Type B pancreatic cell (in vitro differentiated cells): ENCODE data around the gene FANCF. TPM values are rescaled to one million over a fixed set of nuclear protein-coding genes. Genes with fewer than 3 reads are reported as not detected.
"Not testable (repeated sequence)": the region's sequence is repeated elsewhere in the genome, so short reads cannot be mapped to it uniquely, and the experiment has no call there.

Experiments
- DNase-seq: peaks from one replicate; pipeline ENCODE4 v3.0.0; 2021; ENCODE audit warnings: mixed read lengths; ENCODE audit not compliant: unreplicated experiment; ENCODE audit errors: extremely low spot score
- H3K27ac Mint-ChIP-seq: 2 replicates; pipeline ENCODE4 v1.8.0; 2021; ENCODE audit warnings: mild to moderate bottlenecking, mixed read lengths
- H3K27me3 Mint-ChIP-seq: 2 replicates; pipeline ENCODE4 v1.8.0; 2021; ENCODE audit warnings: mixed read lengths
- H3K36me3 Mint-ChIP-seq: 2 replicates; pipeline ENCODE4 v1.8.0; 2021; ENCODE audit warnings: mixed read lengths
- H3K4me1 Mint-ChIP-seq: one replicate; pipeline ENCODE4 v1.8.0; 2021; ENCODE audit warnings: mixed read lengths; ENCODE audit not compliant: unreplicated experiment
- H3K4me3 Mint-ChIP-seq: 2 replicates; pipeline ENCODE4 v1.8.0; 2021; ENCODE audit warnings: mild to moderate bottlenecking, mixed read lengths
- H3K9me3 Mint-ChIP-seq: 2 replicates; pipeline ENCODE4 v1.8.0; 2021; ENCODE audit warnings: mixed read lengths
- total RNA-seq: library from RNA; stranded (reverse); gene quantifications from 2 replicates; pipeline ENCODE4 v1.2.1, GENCODE V29; 2021; ENCODE audit warnings: low replicate concordance
- TF ChIP-seq, protein P1 (sequence below): fragments of 200-600 bp; sonication (generic); conservative IDR thresholded peaks from 2 replicates; pipeline ENCODE4 v1.5.0; 2021; ENCODE audit warnings: antibody characterized with exemption, mild to moderate bottlenecking

Gene FANCF
- total RNA-seq, 1 donor from 2014 or later = 23.2 TPM

DNA sequence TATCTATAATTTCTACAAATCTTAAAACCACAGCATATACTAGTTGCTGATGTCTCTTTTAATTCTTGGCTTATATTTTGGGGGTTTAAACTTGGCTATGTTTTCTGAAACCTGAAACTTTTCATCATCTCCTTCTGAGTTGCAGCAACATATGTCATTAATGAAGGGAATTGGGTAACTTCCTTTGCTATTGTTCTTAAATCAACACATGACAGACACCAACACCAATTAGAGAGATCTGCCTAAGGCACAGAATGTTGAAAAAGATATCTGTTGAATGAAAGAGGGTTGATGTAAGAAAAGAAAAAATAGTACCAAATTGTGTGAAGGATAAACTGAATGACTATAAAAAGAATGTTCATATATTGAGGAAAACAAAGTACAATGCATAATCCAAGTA is 30.5 kb upstream of the FANCF start:
- TF ChIP-seq, protein P1, sequence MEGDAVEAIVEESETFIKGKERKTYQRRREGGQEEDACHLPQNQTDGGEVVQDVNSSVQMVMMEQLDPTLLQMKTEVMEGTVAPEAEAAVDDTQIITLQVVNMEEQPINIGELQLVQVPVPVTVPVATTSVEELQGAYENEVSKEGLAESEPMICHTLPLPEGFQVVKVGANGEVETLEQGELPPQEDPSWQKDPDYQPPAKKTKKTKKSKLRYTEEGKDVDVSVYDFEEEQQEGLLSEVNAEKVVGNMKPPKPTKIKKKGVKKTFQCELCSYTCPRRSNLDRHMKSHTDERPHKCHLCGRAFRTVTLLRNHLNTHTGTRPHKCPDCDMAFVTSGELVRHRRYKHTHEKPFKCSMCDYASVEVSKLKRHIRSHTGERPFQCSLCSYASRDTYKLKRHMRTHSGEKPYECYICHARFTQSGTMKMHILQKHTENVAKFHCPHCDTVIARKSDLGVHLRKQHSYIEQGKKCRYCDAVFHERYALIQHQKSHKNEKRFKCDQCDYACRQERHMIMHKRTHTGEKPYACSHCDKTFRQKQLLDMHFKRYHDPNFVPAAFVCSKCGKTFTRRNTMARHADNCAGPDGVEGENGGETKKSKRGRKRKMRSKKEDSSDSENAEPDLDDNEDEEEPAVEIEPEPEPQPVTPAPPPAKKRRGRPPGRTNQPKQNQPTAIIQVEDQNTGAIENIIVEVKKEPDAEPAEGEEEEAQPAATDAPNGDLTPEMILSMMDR = no peak
- no peak overlapping the region for H3K27ac Mint-ChIP-seq
- no peaks in the 10 kb centered on the region for H3K36me3 Mint-ChIP-seq
- DNase-seq = no peak
- H3K4me1 Mint-ChIP-seq = peaks cover 23% of the 10 kb centered on the region
- peaks cover 9% of the 10 kb centered on the region for H3K9me3 Mint-ChIP-seq
- peak overlapping the region; percentile 1 for H3K4me3 Mint-ChIP-seq
- H3K27me3 Mint-ChIP-seq = no peaks in the 10 kb centered on the region

DNA sequence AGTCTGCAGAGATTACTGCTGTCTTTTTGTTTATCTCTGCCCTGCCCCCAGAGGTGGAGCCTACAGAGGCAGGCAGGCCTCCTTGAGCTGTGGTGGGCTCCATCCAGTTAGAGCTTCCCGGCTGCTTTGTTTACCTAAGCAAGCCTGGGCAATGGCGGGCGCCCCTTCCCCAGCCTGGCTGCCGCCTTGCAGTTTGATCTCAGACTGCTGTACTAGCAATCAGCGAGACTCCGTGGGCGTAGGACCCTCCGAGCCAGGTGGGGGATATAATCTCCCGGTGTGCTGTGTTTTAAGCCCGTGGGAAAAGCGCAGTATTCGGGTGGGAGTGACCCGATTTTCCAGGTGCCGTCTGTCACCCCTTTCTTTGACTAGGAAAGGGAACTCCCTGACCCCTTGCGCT is 26.7 kb upstream of the FANCF start:
- peak overlapping the region; percentile 35 for H3K27ac Mint-ChIP-seq
- not testable (repeated sequence) for H3K4me3 Mint-ChIP-seq, DNase-seq, H3K27me3 Mint-ChIP-seq, H3K9me3 Mint-ChIP-seq, H3K36me3 Mint-ChIP-seq
- H3K4me1 Mint-ChIP-seq = peaks cover 22% of the 10 kb centered on the region

DNA sequence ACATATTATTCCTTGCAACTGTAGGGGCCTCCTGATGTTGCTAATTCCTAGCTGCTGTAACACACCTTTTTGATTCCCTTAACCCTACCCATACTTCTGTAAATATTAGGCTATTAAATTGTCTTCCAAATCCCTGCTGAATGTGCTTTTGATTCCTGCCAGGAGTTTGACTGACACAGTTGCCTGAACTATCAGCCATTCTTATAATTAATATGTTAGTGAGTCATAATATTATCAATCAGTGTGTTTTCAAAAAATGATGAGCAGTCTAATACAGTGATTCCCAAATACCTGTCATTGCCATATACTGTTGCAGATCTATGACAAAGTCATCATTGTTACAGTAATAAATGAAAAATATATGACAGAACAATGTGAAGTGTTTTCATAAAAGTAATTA is 15.9 kb upstream of the FANCF start:
- Mint-ChIP-seq H3K4me3 (no peak overlapping the region), H3K9me3 (no peaks in the 10 kb centered on the region), H3K27me3 (no peaks in the 10 kb centered on the region), H3K27ac (no peak overlapping the region), H3K4me1 (no peaks in the 10 kb centered on the region), H3K36me3 (no peaks in the 10 kb centered on the region)
- TF ChIP-seq, protein P1 = no peak
- no peak for DNase-seq

DNA sequence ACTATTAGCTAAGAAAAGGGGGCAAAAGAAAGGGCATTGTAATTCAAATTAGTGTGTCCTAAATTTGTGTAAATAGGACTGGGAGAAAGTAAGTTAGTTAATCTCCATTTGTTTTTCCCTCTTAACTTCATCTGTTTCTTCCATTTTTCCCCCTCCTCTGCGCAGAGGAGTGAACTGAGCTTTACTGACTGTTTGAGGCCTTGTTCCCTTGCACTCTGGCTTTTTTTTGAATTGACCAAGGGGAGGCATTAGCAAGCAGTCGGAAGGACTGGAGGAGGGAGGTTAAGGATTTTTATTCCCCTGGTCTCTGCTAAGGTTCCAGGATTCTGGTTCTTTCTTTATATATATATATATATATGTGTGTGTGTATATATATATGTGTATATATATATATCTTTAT is 15.2 kb upstream of the FANCF start:
- Mint-ChIP-seq H3K27me3 (no peaks in the 10 kb centered on the region), H3K36me3 (no peaks in the 10 kb centered on the region), H3K4me1 (peaks cover 6% of the 10 kb centered on the region), H3K9me3 (no peaks in the 10 kb centered on the region), H3K4me3 (no peak overlapping the region), H3K27ac (no peak overlapping the region)
- DNase-seq = no peak
- TF ChIP-seq, protein P1 = no peak

DNA sequence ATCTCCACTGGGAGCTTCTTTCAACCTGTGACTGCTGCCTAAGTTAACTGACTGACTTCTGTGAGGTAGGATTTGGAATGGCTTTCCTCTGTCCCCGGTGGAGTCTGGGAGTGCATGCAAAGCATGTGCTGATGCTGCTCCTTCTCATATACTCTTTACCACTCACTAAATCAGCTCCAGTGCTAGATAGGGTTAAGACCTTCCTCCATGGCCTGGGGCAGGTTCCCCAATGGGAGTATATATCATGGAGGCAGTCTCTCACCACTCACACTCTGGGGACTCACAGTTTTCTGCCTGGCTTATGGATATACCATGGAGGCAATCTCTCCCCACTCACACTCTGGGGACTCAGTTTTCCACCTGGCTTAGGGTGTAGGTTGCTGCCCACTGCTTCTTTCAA is 10.1 kb upstream of the FANCF start:
- Mint-ChIP-seq H3K36me3 (peaks cover 8% of the 10 kb centered on the region), H3K4me3 (no peak overlapping the region), H3K9me3 (no peaks in the 10 kb centered on the region), H3K27ac (no peak overlapping the region), H3K27me3 (no peaks in the 10 kb centered on the region), H3K4me1 (peaks cover 18% of the 10 kb centered on the region)
- TF ChIP-seq, protein P1 = no peak
- DNase-seq = no peak

DNA sequence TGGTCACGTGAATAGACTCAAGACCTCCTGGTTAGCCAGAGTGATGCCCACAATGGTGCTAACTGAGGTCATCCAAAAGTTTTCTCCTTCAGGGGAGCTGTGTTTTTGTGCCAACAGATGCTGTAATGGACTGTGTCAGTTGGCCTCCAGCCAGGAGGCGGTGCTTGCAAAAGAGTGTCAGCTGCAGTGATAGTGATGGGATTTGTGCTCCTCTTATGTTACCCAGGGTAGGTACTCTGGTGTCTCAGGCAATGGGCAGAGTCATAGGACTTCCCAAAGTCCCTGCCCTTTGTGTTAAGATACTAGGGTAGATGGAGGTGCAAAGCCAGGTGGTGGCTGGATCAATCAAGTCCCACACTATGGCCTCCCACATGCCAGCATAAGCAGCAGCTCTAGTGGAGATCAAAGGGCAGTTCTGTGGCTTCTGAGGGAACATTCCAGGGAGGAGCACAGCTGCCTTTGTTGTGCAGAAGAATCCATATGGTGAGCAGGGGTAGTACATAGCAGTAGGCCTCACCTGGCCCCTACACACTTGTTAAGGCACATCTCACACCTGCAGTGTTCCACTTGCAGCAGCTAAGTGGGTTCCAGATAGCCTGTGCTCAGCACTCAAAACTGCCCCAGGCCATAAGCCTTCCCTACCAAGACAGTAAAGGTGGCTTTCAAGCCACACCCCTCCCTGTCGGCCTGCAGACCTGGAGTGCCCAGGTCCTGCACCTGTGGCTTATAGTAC is 9.4 kb upstream of the FANCF start:
- Mint-ChIP-seq H3K9me3 (no peaks in the 10 kb centered on the region), H3K4me3 (no peak overlapping the region), H3K36me3 (peaks cover 8% of the 10 kb centered on the region), H3K27me3 (no peaks in the 10 kb centered on the region), H3K27ac (no peak overlapping the region), H3K4me1 (peaks cover 18% of the 10 kb centered on the region)
- TF ChIP-seq, protein P1 = no peak
- no peak for DNase-seq
